Measurements from ENCODE around the gene PFKL.

DNA sequence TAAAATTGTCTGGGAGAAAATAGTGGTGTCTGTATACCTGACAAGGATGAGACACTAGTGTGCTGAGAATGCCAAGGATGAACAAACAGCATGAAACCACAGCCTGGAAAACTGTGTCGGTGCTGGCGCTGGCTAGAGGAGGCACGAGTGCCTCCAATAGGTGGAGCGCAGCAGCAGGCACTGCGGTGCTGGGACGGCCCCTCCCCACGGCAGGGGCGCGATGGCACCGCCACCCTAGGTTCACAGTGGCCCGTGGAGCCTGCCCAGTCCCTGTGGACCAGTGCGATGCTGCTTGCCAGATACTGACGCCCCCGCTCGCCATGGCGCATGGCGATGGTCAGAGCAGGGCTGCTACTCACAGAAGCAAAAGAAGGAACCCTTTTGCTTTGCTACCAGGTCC is 32.5 kb downstream of the PFKL start:
- TF ChIP-seq CTCF (IDR thresholded peaks at IDR 0.05 in 4 of 5, conservative IDR thresholded peaks at IDR 0.05 in 1 of 5) (no peak), POLR2A (IDR thresholded peaks at IDR 0.05) (no peak)

Measured in gastrocnemius medialis (tissue), 4 donors.